H1 (cell line): Measurements from ENCODE around the gene HOXB3. TPM values are rescaled to one million over a fixed set of nuclear protein-coding genes. Genes with fewer than 3 reads are reported as not detected.

Experiments
- CTCF ChIA-PET: fragments of 300-600 bp; sonication (Branson Sonifier 250); formaldehyde crosslinking; loops from one replicate; lab custom pipeline; 2021; ENCODE audit not compliant: partially characterized antibody; lab: Charles Lee
- POLR2A ChIA-PET: fragments of 300-600 bp; sonication (Branson Sonifier 250); formaldehyde crosslinking; loops from one replicate; lab custom pipeline; 2021; ENCODE audit warnings: inconsistent platforms; ENCODE audit not compliant: partially characterized antibody; lab: Charles Lee
- DNase-seq, 2 experiments: peaks; one replicate each; pipeline versions ENCODE4 v3.0.0 to v3.0.0-alpha.2; 2010 to 2022; ENCODE audit warnings: low spot score in 2 of 2, low read depth in 1 of 2, mixed read lengths in 1 of 2
- FAIRE-seq: peaks from 2 replicates; lab custom pipeline; 2011; peaks lifted over from hg19 to GRCh38; lab: Jason Lieb, UNC
- H2AFZ ChIP-seq: 2 replicates; pipeline ENCODE4 v1.8.1; 2012; ENCODE audit warnings: low read length, inconsistent platforms
- H2AK5ac ChIP-seq: 2 replicates; pipeline ENCODE4 v1.6.1; 2013; ENCODE audit warnings: low read depth, low read length
- H2BK120ac ChIP-seq: replicated peaks from 2 replicates; pipeline ENCODE3; 2013; ENCODE audit warnings: low read depth, low read length, inconsistent platforms
- H2BK12ac ChIP-seq: 2 replicates; pipeline ENCODE4 v1.6.1; 2013; ENCODE audit warnings: low read depth, low read length
- H2BK15ac ChIP-seq: 2 replicates; pipeline ENCODE4 v1.6.1; 2013; ENCODE audit warnings: low read length
- H2BK20ac ChIP-seq: 2 replicates; pipeline ENCODE4 v1.6.1; 2013; ENCODE audit warnings: low read length
- H2BK5ac ChIP-seq: 2 replicates; pipeline ENCODE4 v1.6.1; 2013; ENCODE audit warnings: low read depth, low read length
- H3K14ac ChIP-seq: 2 replicates; pipeline ENCODE4 v1.6.1; 2013; ENCODE audit warnings: inconsistent platforms; ENCODE audit not compliant: insufficient read length
- H3K18ac ChIP-seq: 2 replicates; pipeline ENCODE4 v1.6.1; 2013; ENCODE audit warnings: low read length; ENCODE audit errors: extremely low read depth
- H3K23ac ChIP-seq: 2 replicates; pipeline ENCODE4 v1.6.1; 2013; ENCODE audit warnings: inconsistent platforms; ENCODE audit not compliant: insufficient read length
- H3K23me2 ChIP-seq: 2 replicates; pipeline ENCODE4 v1.6.1; 2013; ENCODE audit warnings: low read depth, low read length
- H3K27ac ChIP-seq: 2 replicates; pipeline ENCODE4 v1.6.1; 2011; ENCODE audit warnings: low read depth, low read length, inconsistent platforms
- H3K27me3 ChIP-seq, 4 experiments: replicated peaks in 1 of 4; 1 replicate in 1 of 4; 2 replicates in 3 of 4; pipeline versions ENCODE4 v1.6.1 to v1.8.1; 2011 to 2013; ENCODE audit warnings: low read length in 3 of 4, mild to moderate bottlenecking in 3 of 4, inconsistent platforms in 2 of 4, mixed read lengths in 2 of 4, moderate library complexity in 1 of 4; ENCODE audit not compliant: control insufficient read depth in 3 of 4, insufficient read depth in 3 of 4; ENCODE audit errors: extremely low read depth in 1 of 4
- H3K36me3 ChIP-seq, 4 experiments: 2 replicates each; pipeline versions ENCODE4 v1.6.1 to v1.8.1; 2011 to 2013; ENCODE audit warnings: mild to moderate bottlenecking in 4 of 4, low read length in 3 of 4, moderate library complexity in 2 of 4, control low read depth in 1 of 4, inconsistent platforms in 1 of 4; ENCODE audit not compliant: insufficient read depth in 4 of 4, control insufficient read depth in 2 of 4
- H3K4ac ChIP-seq: replicated peaks from 2 replicates; pipeline ENCODE3; 2013; ENCODE audit warnings: low read length, low read depth, mixed read lengths, inconsistent platforms; ENCODE audit not compliant: insufficient read length
- H3K4me1 ChIP-seq, 4 experiments: replicated peaks in 1 of 4; 1 replicate in 1 of 4; 2 replicates in 3 of 4; pipeline versions ENCODE4 v1.6.1 to v1.8.1; 2011 to 2013; ENCODE audit warnings: low read length in 3 of 4, inconsistent platforms in 2 of 4, mixed read lengths in 1 of 4; ENCODE audit not compliant: insufficient read depth in 4 of 4, control insufficient read depth in 3 of 4
- H3K4me2 ChIP-seq, 2 experiments: 2 replicates each; pipeline versions ENCODE4 v1.6.1 to v1.8.1; 2011 to 2013; ENCODE audit warnings: low read depth in 2 of 2, low read length in 2 of 2, control low read depth in 1 of 2, inconsistent platforms in 1 of 2, mild to moderate bottlenecking in 1 of 2; ENCODE audit not compliant: insufficient read depth in 1 of 2
- H3K4me3 ChIP-seq, 4 experiments: fragments of 200-600, 300-600 bp in 1 of 4; sonication (generic), shearing (Covaris generic), sonication (Bioruptor Twin) in 1 of 4; 2 replicates each; pipeline versions ENCODE4 v1.5.1 to v1.8.1; 2011 to 2016; ENCODE audit warnings: low read length in 4 of 4, low read depth in 3 of 4, control low read depth in 2 of 4, inconsistent platforms in 2 of 4, mild to moderate bottlenecking in 2 of 4, mixed read lengths in 1 of 4, moderate library complexity in 1 of 4; ENCODE audit not compliant: insufficient read depth in 2 of 4; ENCODE audit errors: extremely low read depth in 1 of 4
- H3K56ac ChIP-seq: replicated peaks from 2 replicates; pipeline ENCODE3; 2013; ENCODE audit warnings: low read depth, mild to moderate bottlenecking, mixed read lengths, low read length, inconsistent platforms; ENCODE audit not compliant: insufficient read length
- H3K79me1 ChIP-seq: 2 replicates; pipeline ENCODE4 v1.6.1; 2013; ENCODE audit warnings: low read depth, low read length, control low read depth
- H3K79me2 ChIP-seq, 2 experiments: 2 replicates each; pipeline versions ENCODE4 v1.6.1 to v1.8.1; 2012 to 2013; ENCODE audit warnings: low read length in 2 of 2, mild to moderate bottlenecking in 2 of 2, inconsistent platforms in 1 of 2; ENCODE audit not compliant: insufficient read depth in 2 of 2, control insufficient read depth in 1 of 2
- H3K9ac ChIP-seq, 4 experiments: replicated peaks in 1 of 4; 1 replicate in 1 of 4; 2 replicates in 3 of 4; pipeline versions ENCODE4 v1.6.1 to v1.8.1; 2011 to 2013; ENCODE audit warnings: low read depth in 3 of 4, low read length in 3 of 4, control low read depth in 2 of 4, mild to moderate bottlenecking in 2 of 4, moderate library complexity in 2 of 4, inconsistent platforms in 1 of 4; ENCODE audit errors: extremely low read depth in 1 of 4
- H3K9me3 ChIP-seq, 2 experiments: 2 replicates each; pipeline versions ENCODE4 v1.6.1 to v1.8.1; 2012 to 2013; ENCODE audit warnings: mild to moderate bottlenecking in 2 of 2, moderate library complexity in 2 of 2, control low read depth in 1 of 2, inconsistent platforms in 1 of 2, low read depth in 1 of 2, low read length in 1 of 2, mixed read lengths in 1 of 2; ENCODE audit not compliant: insufficient read depth in 2 of 2
- H4K20me1 ChIP-seq, 2 experiments: replicated peaks in 1 of 2; 2 replicates each; pipeline versions ENCODE3 to v1.8.1; 2011 to 2013; ENCODE audit warnings: inconsistent platforms in 2 of 2, low read length in 2 of 2, mild to moderate bottlenecking in 1 of 2; ENCODE audit not compliant: insufficient read depth in 2 of 2, control insufficient read depth in 1 of 2
- H4K5ac ChIP-seq: 2 replicates; pipeline ENCODE4 v1.6.1; 2013; ENCODE audit warnings: low read length, low read depth, mixed read lengths, inconsistent platforms; ENCODE audit not compliant: insufficient read length
- H4K8ac ChIP-seq: 2 replicates; pipeline ENCODE4 v1.8.0; 2013; ENCODE audit warnings: mild to moderate bottlenecking, moderate library complexity, low read length, inconsistent platforms; ENCODE audit not compliant: insufficient read depth; ENCODE audit errors: extremely low read depth
- H4K91ac ChIP-seq: replicated peaks from 2 replicates; pipeline ENCODE3; 2013; ENCODE audit warnings: low read length, mixed read lengths, inconsistent platforms; ENCODE audit not compliant: insufficient read length
- CBX8 ChIP-seq: fragments of 300-800, 300-1000 bp; sonication (generic); IDR thresholded peaks from 2 replicates; pipeline ENCODE4 v1.7.1; 2016; ENCODE audit warnings: low read depth, low read length, borderline replicate concordance
- POU5F1 ChIP-seq: IDR thresholded peaks from 2 replicates; pipeline ENCODE4 v1.6.1; 2011; ENCODE audit warnings: low read depth, mild to moderate bottlenecking, low read length, moderate library complexity
- RFX5 ChIP-seq: IDR thresholded peaks from 2 replicates; pipeline ENCODE4 v1.6.1; 2011; ENCODE audit warnings: low read depth, low read length, improper control_type of control experiment, borderline replicate concordance
- WGBS, 2 experiments: shearing (Covaris generic) in 1 of 2; methylation state at CpG; one replicate each; pipeline versions ENCODE4 v1.1.6 to v1.1.7; 2013 to 2015; ENCODE audit warnings: low lambda C conversion rate in 2 of 2, mixed read lengths in 2 of 2, inconsistent platforms in 1 of 2, low coverage in 1 of 2, missing lambda C conversion rate in 1 of 2; ENCODE audit not compliant: insufficient replicate concordance in 2 of 2, insufficient coverage in 1 of 2, insufficient read length in 1 of 2; ENCODE audit errors: extremely low coverage in 1 of 2, missing lambda C conversion rate in 1 of 2; 5-methylcytosine and 5-hydroxymethylcytosine counted together
- polyA plus RNA-seq, 7 experiments: library from polyadenylated mRNA; depleted of rRNA in 3 of 7; stranded (reverse) in 5 of 7; unstranded in 2 of 7; fragments of >200 nt in 5 of 7; fragments of 200-250 nt in 2 of 7; gene quantifications; 1 replicate in 5 of 7; 2 replicates in 1 of 7; 4 replicates in 1 of 7; pipeline versions ENCODE4 v1.2.1 to v1.2.3, GENCODE V29; 2011 to 2013; ENCODE audit warnings: missing spikeins in 2 of 7, mixed read lengths in 2 of 7
- total RNA-seq: library from RNA; stranded (reverse); fragmentation: NEBNext Ultra II Directional; extraction: Animal tissue kit (Norgen Biotek cat#: 25700); gene quantifications from 2 replicates; pipeline ENCODE4 v1.2.1, GENCODE V29; 2021

The HOXB3 gene
- total and polyA plus RNA-seq, 2 of the 8 experiments (the other 6 are each of a cell fraction or from before 2014, with no cell fraction given): not detected

DNA sequence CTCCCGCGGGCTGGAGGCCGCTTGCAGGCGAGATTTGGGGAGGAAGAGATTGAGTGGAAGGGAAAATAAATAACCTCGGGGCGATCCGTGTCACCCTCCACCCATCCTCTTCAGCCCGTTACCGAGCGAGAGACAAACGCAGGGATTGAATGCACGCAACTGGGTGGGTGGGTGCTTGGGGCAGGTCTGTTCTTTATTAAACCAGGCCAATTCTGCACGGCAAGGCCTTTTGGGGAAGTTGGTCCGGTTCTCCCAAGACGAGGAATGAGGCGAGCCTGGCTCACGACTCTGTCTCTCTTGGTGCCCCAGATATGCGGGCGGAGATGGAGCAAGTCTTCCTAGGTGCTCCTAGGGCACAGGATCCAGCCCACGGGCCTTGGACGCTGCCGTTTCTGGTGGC lies 21.2 kb upstream of the HOXB3 start:
- Histone ChIP-seq H3K9ac (no peak overlapping the region), H4K91ac (no peak overlapping the region), H3K4me3 (peak overlapping the region in 1 of 4 experiments; percentile 46; a peak in 2 of 8 replicates), H3K18ac (no peak overlapping the region), H3K36me3 (peaks cover 0 to 18% (median 0%) of the 10 kb centered on the region in 4 experiments; a peak in 1 of 8 replicates), H4K20me1 (peaks cover 28 to 35% of the 10 kb centered on the region in 2 experiments), H3K79me1 (no peaks in the 10 kb centered on the region), H3K23ac (no peak overlapping the region), H3K4me2 (peak overlapping the region; percentile 41 to 57; a peak in 1 of 4 replicates), H2BK20ac (no peak overlapping the region), H3K27me3 (peaks cover 97 to 100% (median 99%) of the 10 kb centered on the region in 4 experiments), H3K4ac (no peak overlapping the region), H3K4me1 (peaks cover 0 to 7% (median 4%) of the 10 kb centered on the region in 4 experiments; a peak in 5 of 7 replicates), H3K23me2 (peaks cover 2% of the 10 kb centered on the region; the same call in 1 of the 2 replicates), H2BK120ac (no peak overlapping the region), H3K56ac (no peak overlapping the region), H3K27ac (no peak overlapping the region), H3K14ac (no peak overlapping the region), H2AK5ac (no peak overlapping the region), H4K5ac (no peak overlapping the region), H3K9me3 (no peaks in the 10 kb centered on the region; a peak in 1 of 4 replicates), H2BK12ac (no peak overlapping the region), H2AFZ (no peak overlapping the region), H2BK5ac (no peak overlapping the region), H2BK15ac (no peak overlapping the region), H4K8ac (no peak overlapping the region), H3K79me2 (no peaks in the 10 kb centered on the region)
- no peak for FAIRE-seq
- whole genome bisulfite sequencing, 2 experiments: 10% methylated on average over 19 of the region's 22 CpGs; no CpG with 5 or more reads in 1 of the 2 experiments
- DNase-seq: no peak
- TF ChIP-seq CBX8: 0 out of 2 replicates have a peak, but pooled peaks have one; percentile 34
- no peak for TF ChIP-seq POU5F1
- TF ChIP-seq RFX5: no peak
- POLR2A ChIA-PET: no interaction called here
- CTCF ChIA-PET: no interaction called here
